HG02588 (cell line): Measurements from ENCODE around the gene DMBT1.
"Not testable (repeated sequence)": the region's sequence is repeated elsewhere in the genome, so short reads cannot be mapped to it uniquely, and the experiment has no call there.

Experiments used
- ATAC-seq: cut with Tn5 transposase; IDR thresholded peaks from one replicate; pipeline ENCODE4 v1.9.1; 2021; ENCODE audit warnings: mild to moderate bottlenecking, moderate library complexity; ENCODE audit not compliant: unreplicated experiment

Gene DMBT1

GRCh38 chr10:122577311-122577885 lies 16.8 kb downstream of the DMBT1 start:
- no peak for ATAC-seq

GRCh38 chr10:122586070-122586469 lies 25.5 kb downstream of the DMBT1 start:
- ATAC-seq, result not testable (repeated sequence)

DNA sequence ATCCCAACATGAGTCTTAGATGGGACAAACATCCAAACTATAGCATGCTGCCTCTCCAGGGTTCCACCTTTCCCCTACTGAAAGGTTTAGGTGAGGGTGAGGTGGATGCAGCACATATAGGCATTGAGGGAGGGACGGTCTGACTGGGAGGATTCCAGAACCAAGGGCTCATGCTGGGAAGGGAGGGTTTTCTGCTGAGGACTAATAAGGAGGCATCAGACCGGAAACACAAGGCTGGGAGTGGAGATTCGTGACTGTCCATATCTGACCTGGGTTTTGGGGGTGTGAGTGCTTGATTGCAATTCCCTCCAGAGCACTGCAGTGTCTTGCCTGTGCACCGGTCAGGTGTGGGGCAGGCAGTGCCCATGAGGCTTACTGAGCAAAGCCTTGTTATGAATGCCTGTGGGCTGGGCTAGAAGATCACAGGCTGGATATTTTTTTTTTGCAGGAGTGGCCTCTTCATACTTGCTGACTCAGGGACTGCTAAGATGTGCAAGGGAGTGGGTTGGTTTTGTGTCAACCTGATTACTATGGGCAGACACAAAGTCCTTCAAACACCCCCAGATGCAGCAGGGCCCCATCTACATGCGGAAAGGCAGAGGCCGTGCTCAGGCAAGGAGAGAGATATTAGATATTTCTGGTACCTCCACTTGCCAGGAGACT lies 26.7 kb downstream of the DMBT1 start:
- no peak for ATAC-seq

- no peak for ATAC-seq
Observed at GRCh38 chr10:122588381-122588780, 27.8 kb downstream of the DMBT1 start.

GRCh38 chr10:122590153-122590552 lies 29.6 kb downstream of the DMBT1 start:
- no peak for ATAC-seq

DNA sequence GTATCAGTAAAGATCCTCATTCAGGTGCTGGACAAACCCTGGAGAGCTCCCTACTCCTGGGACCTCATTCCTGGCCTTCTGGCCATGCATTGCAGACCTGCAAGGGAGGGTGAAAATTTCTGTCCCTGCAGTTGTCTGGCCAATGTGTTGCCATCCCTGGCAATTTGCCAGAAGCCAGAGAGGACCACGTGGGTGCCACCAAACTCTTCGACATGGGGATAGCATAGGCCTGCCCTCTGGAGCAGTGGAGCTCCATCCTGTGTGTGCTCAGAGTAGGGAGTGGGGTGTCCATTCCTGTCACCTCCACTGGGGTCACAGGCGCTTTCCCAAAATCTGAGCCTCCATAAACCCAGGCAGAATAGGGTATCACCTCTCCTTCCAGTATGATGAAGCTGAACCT lies 31.2 kb downstream of the DMBT1 start:
- no peak for ATAC-seq

GRCh38 chr10:122592161-122592560 lies 31.6 kb downstream of the DMBT1 start:
- no peak for ATAC-seq

GRCh38 chr10:122617476-122618270 lies 57.1 kb downstream of the DMBT1 start:
- no peak for ATAC-seq

GRCh38 chr10:122618461-122619165 lies 58.1 kb downstream of the DMBT1 start:
- ATAC-seq, result no peak

- not testable (repeated sequence) for ATAC-seq
Observed at GRCh38 chr10:122620961-122621360, 60.4 kb downstream of the DMBT1 start.

DNA sequence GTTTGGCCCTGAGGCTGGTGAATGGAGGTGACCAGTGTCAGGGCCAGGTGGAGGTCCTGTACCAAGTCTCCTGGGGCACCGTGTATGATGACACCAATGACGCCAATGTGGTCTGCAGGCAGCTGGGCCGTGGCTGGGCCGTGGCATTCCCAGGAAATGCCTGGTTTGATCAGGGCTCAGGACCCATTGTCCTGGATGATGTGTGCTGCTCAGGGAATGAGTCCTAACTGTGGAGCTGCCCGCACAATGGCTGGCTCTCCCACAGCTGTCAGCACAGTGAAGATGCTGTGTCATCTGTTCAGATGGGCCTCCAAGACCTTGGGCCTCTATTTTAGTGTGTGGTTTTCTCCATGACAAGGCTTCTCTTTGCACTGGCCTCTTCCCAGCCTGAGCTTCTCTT lies 64.0 kb downstream of the DMBT1 start:
- ATAC-seq, result no peak

- no peak for ATAC-seq
Observed at GRCh38 chr10:122630526-122630925, 70.0 kb downstream of the DMBT1 start.

- no peak for ATAC-seq
Observed at GRCh38 chr10:122632031-122632430, 71.5 kb downstream of the DMBT1 start.

DNA sequence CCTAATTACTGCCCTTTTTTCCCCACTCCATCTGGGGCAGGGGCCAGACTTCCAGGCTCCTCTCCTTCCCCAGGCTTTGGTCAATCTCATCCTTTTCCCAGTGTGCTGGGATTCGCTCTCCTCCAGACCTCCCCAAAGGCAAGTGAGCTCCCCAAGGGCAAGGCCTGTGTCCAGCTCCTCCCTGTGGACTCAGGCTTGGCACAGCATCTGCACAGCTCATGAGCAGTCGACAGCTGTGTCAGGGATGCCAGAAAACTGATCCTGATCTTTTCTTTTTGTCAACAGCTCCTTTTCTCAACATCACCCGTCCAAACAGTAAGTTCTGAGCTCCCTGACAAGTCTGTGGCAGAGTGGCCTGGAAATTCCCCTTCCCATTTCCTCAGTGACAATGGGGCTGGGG lies 72.0 kb downstream of the DMBT1 start:
- ATAC-seq, result no peak

GRCh38 chr10:122636953-122637352 lies 76.4 kb downstream of the DMBT1 start:
- no peak for ATAC-seq

GRCh38 chr10:122637376-122637775 lies 76.8 kb downstream of the DMBT1 start:
- no peak for ATAC-seq

- no peak for ATAC-seq
Observed at GRCh38 chr10:122638106-122638505, 77.6 kb downstream of the DMBT1 start.

DNA sequence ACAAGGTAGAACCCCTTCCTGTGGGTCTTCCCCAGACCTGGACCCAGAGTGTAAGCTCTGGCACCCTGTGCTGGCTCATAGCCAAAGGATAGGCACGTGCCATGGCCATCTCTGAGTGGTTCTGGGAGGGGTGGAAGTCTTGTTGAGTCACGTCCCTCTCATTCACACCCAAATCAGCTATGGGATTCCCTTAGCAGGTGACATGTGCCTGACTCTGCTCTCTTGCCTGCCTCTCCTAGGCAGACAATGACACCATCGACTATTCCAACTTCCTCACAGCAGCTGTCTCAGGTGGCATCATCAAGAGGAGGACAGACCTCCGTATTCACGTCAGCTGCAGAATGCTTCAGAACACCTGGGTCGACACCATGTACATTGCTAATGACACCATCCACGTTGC lies 79.2 kb downstream of the DMBT1 start:
- no peak for ATAC-seq

DNA sequence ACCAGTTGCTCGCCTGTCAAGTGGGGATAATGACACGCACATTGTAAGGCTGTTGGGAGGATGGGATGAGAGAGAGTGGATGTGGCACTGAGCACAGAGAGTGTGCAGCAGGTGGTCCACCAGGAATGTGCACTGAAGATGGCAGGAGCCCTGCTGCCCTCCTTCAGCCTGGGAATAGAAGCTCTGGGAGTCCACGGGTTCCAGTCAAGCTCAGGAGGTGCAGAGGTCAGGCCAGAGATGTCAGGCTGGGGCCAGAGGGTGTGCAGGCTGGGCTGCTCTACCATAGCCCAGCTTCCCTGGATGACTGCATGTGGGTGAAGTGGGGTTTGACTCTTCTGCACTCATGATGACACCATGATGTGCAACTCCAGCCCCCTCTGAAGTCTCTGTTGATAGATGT lies 80.4 kb downstream of the DMBT1 start:
- no peak for ATAC-seq

DNA sequence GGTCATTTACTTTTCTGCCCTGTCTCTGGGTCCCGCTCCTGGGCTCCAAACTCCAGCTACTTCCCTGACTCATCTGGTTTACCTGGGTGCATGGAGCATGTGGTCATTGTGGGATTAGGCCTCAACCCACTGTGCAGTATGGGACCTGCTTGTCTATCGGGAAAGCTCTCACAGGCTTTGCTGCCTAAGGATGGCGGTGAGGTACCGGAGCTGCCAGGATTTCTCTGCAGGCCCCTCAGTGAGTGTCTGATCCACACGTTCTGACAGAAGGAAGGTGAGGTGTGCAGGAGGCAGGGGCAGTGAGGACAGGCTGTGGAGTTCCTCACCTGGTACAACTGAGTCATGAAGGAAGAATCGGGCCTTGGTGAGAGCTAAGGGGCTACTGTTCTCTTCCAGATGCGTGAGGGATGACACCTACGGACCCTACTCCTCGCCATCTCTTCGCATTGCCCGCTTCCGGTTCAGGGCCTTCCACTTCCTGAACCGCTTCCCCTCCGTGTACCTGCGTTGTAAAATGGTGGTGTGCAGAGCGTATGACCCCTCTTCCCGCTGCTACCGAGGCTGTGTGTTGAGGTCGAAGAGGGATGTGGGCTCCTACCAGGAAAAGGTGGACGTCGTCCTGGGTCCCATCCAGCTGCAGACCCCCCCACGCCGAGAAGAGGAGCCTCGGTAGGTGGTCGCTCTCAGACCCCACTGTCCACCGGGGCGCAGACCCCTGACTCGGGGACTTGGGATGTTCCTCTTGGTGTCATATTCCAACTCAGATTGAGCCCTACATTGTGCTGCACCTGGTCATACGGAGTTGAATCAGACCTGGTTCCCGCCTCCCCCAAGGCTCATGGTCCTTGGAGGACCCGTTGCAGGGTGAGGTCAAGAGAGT lies 82.4 kb downstream of the DMBT1 start:
- no peak for ATAC-seq
